ENCODE results near the gene CCL1. TPM values are rescaled to one million over a fixed set of nuclear protein-coding genes. Genes with fewer than 3 reads are reported as not detected.

CCL1 gene, protein sequence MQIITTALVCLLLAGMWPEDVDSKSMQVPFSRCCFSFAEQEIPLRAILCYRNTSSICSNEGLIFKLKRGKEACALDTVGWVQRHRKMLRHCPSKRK
- not detected in 5 replicates for total RNA-seq (2022; extraction: Qiagen RNA extraction)

DNA sequence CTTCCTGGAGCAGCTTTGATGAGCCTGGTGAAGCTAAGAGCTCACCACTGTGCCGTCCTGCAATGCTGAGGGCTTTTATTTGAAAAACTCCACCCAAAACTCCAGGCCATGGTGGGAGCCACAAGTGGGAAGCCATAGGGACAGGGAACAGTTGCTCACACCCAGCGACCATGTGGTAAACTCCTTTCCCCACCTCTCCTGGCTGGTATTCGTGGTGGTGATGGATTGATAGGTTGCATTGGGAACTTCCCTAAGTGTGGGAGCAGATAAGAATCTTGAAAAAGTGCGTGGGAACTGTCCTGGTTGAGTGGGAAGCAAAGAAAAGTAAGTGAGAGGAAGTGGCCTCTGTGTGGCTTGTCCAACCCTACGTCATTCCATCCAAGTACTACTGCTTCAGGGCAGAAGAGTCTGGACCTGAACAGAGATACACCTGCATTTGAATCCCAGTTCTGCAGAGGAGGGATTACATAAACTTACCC, at the start of gene CCL1:
TSS of gene CCL1 (minus strand) at position 51 of the 479 bp plus-strand sequence. CDS start 72 bp downstream, outside the sequence.

DNA sequence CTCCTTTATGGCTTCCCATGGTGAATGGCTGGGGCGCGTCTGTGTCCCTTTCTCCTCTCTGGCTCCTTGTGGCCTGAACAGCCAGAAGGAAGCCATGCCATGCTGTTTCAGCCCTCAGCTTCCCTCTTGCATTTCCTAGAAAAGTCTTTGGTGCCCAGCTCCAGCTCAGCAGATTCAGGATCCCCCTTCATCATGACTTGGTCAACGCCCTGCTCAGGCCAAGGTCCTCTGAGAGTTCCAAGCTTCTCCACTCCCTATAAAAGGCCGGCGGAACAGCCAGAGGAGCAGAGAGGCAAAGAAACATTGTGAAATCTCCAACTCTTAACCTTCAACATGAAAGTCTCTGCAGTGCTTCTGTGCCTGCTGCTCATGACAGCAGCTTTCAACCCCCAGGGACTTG, 6.8 kb downstream of the CCL1 start, which contains the start of gene CCL13:
TSS of gene CCL13 (plus strand) at position 287 of the 400 bp plus-strand sequence. CDS start at position 334, 47 bp downstream.

DNA sequence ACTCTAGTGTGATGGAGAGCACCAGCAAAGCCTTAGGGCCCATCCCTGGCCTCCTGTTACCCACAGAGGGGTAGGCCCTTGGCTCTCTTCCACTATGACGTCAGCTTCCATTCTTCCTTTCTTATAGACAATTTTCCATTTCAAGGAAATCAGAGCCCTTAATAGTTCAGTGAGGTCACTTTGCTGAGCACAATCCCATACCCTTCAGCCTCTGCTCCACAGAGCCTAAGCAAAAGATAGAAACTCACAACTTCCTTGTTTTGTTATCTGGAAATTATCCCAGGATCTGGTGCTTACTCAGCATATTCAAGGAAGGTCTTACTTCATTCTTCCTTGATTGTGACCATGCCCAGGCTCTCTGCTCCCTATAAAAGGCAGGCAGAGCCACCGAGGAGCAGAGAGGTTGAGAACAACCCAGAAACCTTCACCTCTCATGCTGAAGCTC, 44.0 kb downstream of the CCL1 start, which contains the start of gene CCL8:
TSS of gene CCL8 (plus strand) at position 397 of the 445 bp plus-strand sequence. CDS start 67 bp downstream, outside the sequence.

Other genes with a start within 250 kb of the CCL1 start
- 6.8 to 8.5 TPM (median 8.1 TPM) in 5 replicates for gene CCL2, start 107.9 kb downstream of the CCL1 start, total RNA-seq (2022; extraction: Qiagen RNA extraction)
- gene CCL7, start 93.0 kb downstream of the CCL1 start, total RNA-seq (2022; extraction: Qiagen RNA extraction), result 0.14 to 0.24 TPM (median 0.21 TPM) in 3 of 5 replicates, not detected in the others
- gene CCL11, start 77.5 kb downstream of the CCL1 start, total RNA-seq (2022; extraction: Qiagen RNA extraction), result not detected in 5 replicates
- not detected in 5 replicates for gene CCL8, start 43.8 kb downstream of the CCL1 start, total RNA-seq (2022; extraction: Qiagen RNA extraction)
- gene CCL13, start 6.8 kb downstream of the CCL1 start, total RNA-seq (2022; extraction: Qiagen RNA extraction), result not detected in 5 replicates
- not detected in 5 replicates for gene TMEM132E, start 216.3 kb upstream of the CCL1 start, total RNA-seq (2022; extraction: Qiagen RNA extraction)

Measured in A549 treated with Hydrocortisone at 1 μM for 4 hours (cell line).